H9 (cell line): Measurements from ENCODE around the gene INTS6. TPM values are rescaled to one million over a fixed set of nuclear protein-coding genes. Genes with fewer than 3 reads are reported as not detected.

Experiments used
- DNase-seq: peaks from one replicate; pipeline ENCODE4 v3.0.0-alpha.2; 2017
- H2AFZ ChIP-seq: one replicate; pipeline ENCODE4 v1.6.1; 2013; ENCODE audit warnings: mild to moderate bottlenecking, low read length, control low read depth, moderate library complexity
- H2AK5ac ChIP-seq: 2 replicates; pipeline ENCODE4 v1.6.1; 2013; ENCODE audit warnings: low read length, control low read depth, mixed read lengths; ENCODE audit not compliant: insufficient read length
- H2BK120ac ChIP-seq: one replicate; pipeline ENCODE4 v1.6.1; 2013; ENCODE audit warnings: low read depth, mild to moderate bottlenecking, low read length, control low read depth, inconsistent platforms; ENCODE audit not compliant: poor library complexity, severe bottlenecking
- H2BK12ac ChIP-seq: 2 replicates; pipeline ENCODE4 v1.6.1; 2013; ENCODE audit warnings: low read length, control low read depth, mixed read lengths, low read depth; ENCODE audit not compliant: insufficient read length
- H2BK15ac ChIP-seq: 2 replicates; pipeline ENCODE4 v1.6.1; 2013; ENCODE audit warnings: low read depth, low read length, control low read depth
- H2BK20ac ChIP-seq: one replicate; pipeline ENCODE4 v1.6.1; 2013; ENCODE audit warnings: low read depth, mild to moderate bottlenecking, low read length, control low read depth, inconsistent platforms; ENCODE audit not compliant: poor library complexity, severe bottlenecking
- H2BK5ac ChIP-seq: 2 replicates; pipeline ENCODE4 v1.6.1; 2013; ENCODE audit warnings: low read length, control low read depth, mixed read lengths; ENCODE audit not compliant: insufficient read length
- H3K14ac ChIP-seq: 2 replicates; pipeline ENCODE4 v1.6.1; 2013; ENCODE audit warnings: low read length, control low read depth; ENCODE audit not compliant: insufficient read depth
- H3K18ac ChIP-seq: 2 replicates; pipeline ENCODE4 v1.6.1; 2013; ENCODE audit warnings: low read depth, mild to moderate bottlenecking, mixed read lengths, low read length, control low read depth; ENCODE audit not compliant: insufficient read length
- H3K23ac ChIP-seq: 2 replicates; pipeline ENCODE4 v1.6.1; 2013; ENCODE audit warnings: low read length, control low read depth, mixed read lengths, low read depth; ENCODE audit not compliant: insufficient read length
- H3K23me2 ChIP-seq: 2 replicates; pipeline ENCODE4 v1.6.1; 2013; ENCODE audit warnings: low read depth, mild to moderate bottlenecking, mixed read lengths, low read length, control low read depth; ENCODE audit not compliant: insufficient read length, poor library complexity, severe bottlenecking
- H3K27ac ChIP-seq: 2 replicates; pipeline ENCODE4 v1.5.1; 2013; ENCODE audit warnings: low read length, control low read depth, mixed read lengths, low read depth; ENCODE audit not compliant: insufficient read length
- H3K27me3 ChIP-seq: 2 replicates; pipeline ENCODE4 v1.6.1; 2013; ENCODE audit warnings: low read length, control low read depth, inconsistent platforms; ENCODE audit not compliant: insufficient read depth
- H3K4ac ChIP-seq: 2 replicates; pipeline ENCODE4 v1.6.1; 2013; ENCODE audit warnings: low read depth, mild to moderate bottlenecking, control low read depth, inconsistent platforms, low read length, moderate library complexity
- H3K4me1 ChIP-seq: 2 replicates; pipeline ENCODE4 v1.6.1; 2013; ENCODE audit warnings: low read length, control low read depth, inconsistent platforms; ENCODE audit not compliant: insufficient read depth
- H3K4me2 ChIP-seq: 2 replicates; pipeline ENCODE4 v1.6.1; 2013; ENCODE audit warnings: low read length, control low read depth, mixed read lengths; ENCODE audit not compliant: insufficient read length, insufficient read depth
- H3K56ac ChIP-seq: 2 replicates; pipeline ENCODE4 v1.6.1; 2013; ENCODE audit warnings: low read depth, mild to moderate bottlenecking, mixed read lengths, low read length, control low read depth; ENCODE audit not compliant: insufficient read length
- H3K79me1 ChIP-seq: 2 replicates; pipeline ENCODE4 v1.6.1; 2013; ENCODE audit warnings: low read depth, mild to moderate bottlenecking, moderate library complexity, low read length, control low read depth, inconsistent platforms; ENCODE audit not compliant: insufficient read depth, poor library complexity, severe bottlenecking
- H3K79me2 ChIP-seq: 2 replicates; pipeline ENCODE4 v1.6.1; 2013; ENCODE audit warnings: low read length, control low read depth, inconsistent platforms; ENCODE audit not compliant: insufficient read depth
- H3K9ac ChIP-seq: 2 replicates; pipeline ENCODE4 v1.6.1; 2013; ENCODE audit warnings: low read length, control low read depth, mixed read lengths; ENCODE audit not compliant: insufficient read length; ENCODE audit errors: extremely low read depth
- H3K9me3 ChIP-seq: one replicate; pipeline ENCODE4 v1.6.1; 2013; ENCODE audit warnings: low read depth, low read length, inconsistent platforms; ENCODE audit not compliant: control insufficient read depth
- H3T11ph ChIP-seq: one replicate; pipeline ENCODE4 v1.6.1; 2013; ENCODE audit warnings: mild to moderate bottlenecking, low read length, control low read depth, inconsistent platforms
- H4K20me1 ChIP-seq: one replicate; pipeline ENCODE4 v1.6.1; 2013; ENCODE audit not compliant: control insufficient read depth, insufficient read length, insufficient read depth
- H4K5ac ChIP-seq: 2 replicates; pipeline ENCODE4 v1.6.1; 2013; ENCODE audit warnings: low read depth, mild to moderate bottlenecking, mixed read lengths, low read length, control low read depth; ENCODE audit not compliant: insufficient read length
- H4K8ac ChIP-seq: replicated peaks from 2 replicates; pipeline ENCODE4 v1.6.1; 2013; ENCODE audit warnings: low read length, control low read depth, mixed read lengths, low read depth; ENCODE audit not compliant: insufficient read length
- H4K91ac ChIP-seq: 2 replicates; pipeline ENCODE4 v1.6.1; 2013; ENCODE audit warnings: low read depth, mild to moderate bottlenecking, moderate library complexity, mixed read lengths, low read length, control low read depth; ENCODE audit not compliant: insufficient read length
- H3K27ac Mint-ChIP-seq, 3 experiments: 2 replicates in 2 of 3; 3 replicates in 1 of 3; pipeline ENCODE4 v1.8.0; 2020 to 2021; ENCODE audit warnings: mixed read lengths in 3 of 3, mild to moderate bottlenecking in 1 of 3, moderate library complexity in 1 of 3
- H3K27me3 Mint-ChIP-seq: 2 replicates; pipeline ENCODE4 v1.8.0; 2021; ENCODE audit warnings: low read depth, mild to moderate bottlenecking, moderate library complexity, mixed read lengths
- H3K36me3 Mint-ChIP-seq, 3 experiments: 2 replicates in 2 of 3; 3 replicates in 1 of 3; pipeline ENCODE4 v1.8.0; 2020 to 2021; ENCODE audit warnings: low read depth in 3 of 3, mixed read lengths in 3 of 3; ENCODE audit not compliant: insufficient read depth in 1 of 3
- H3K4me1 Mint-ChIP-seq, 2 experiments: 2 replicates each; pipeline ENCODE4 v1.8.0; 2020; ENCODE audit warnings: mixed read lengths in 2 of 2
- H3K4me3 Mint-ChIP-seq, 2 experiments: 2 replicates in 1 of 2; 3 replicates in 1 of 2; pipeline ENCODE4 v1.8.0; 2020 to 2021; ENCODE audit warnings: mild to moderate bottlenecking in 2 of 2, mixed read lengths in 2 of 2, moderate library complexity in 1 of 2
- H3K9me3 Mint-ChIP-seq, 2 experiments: 2 replicates in 1 of 2; 3 replicates in 1 of 2; pipeline ENCODE4 v1.8.0; 2020; ENCODE audit warnings: mild to moderate bottlenecking in 2 of 2, mixed read lengths in 2 of 2, moderate library complexity in 1 of 2
- WGBS: extraction: QIAGEN DNeasy Blood & Tissue Kit; methylation state at CpG from one replicate; pipeline ENCODE4 v1.1.7; 2013; ENCODE audit warnings: missing lambda C conversion rate, low lambda C conversion rate, mixed read lengths; ENCODE audit not compliant: insufficient read length; ENCODE audit errors: extremely low coverage; 5-methylcytosine and 5-hydroxymethylcytosine counted together
- total RNA-seq: library from RNA; stranded (reverse); gene quantifications from 2 replicates; pipeline ENCODE4 v1.2.1, GENCODE V29; 2021
- TF ChIP-seq, protein P1 (sequence below): fragments of 200-600 bp; sonication (generic); conservative IDR thresholded peaks from 3 replicates; pipeline ENCODE4 v1.8.0; 2021; ENCODE audit warnings: antibody characterized with exemption, mild to moderate bottlenecking

Gene INTS6
- total RNA-seq, 1 experiment from 2014 or later: 61.2 TPM

DNA sequence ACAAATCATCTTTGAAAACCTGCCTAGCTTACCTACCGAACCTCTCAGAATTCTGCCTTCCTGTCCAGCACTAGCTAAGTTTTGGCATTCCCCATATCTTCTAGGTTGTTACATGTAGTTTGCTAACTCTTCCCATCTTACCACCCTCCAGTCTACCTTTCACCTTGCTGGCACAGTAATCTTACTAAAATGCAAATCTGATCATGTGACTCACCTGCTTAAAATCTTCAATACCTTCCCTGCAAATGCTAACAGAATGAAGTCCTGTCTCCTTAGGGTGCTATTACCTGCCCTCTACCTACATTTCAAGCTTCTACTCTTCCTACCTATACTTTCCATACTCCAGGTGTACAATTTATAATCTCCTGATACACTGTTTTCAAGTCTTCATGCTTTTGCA, 30.4 kb downstream of the INTS6 start:
- Histone ChIP-seq H3T11ph (no peak overlapping the region), H3K4ac (no peak overlapping the region), H2BK5ac (no peak overlapping the region), H3K23ac (no peak overlapping the region), H4K20me1 (no peaks in the 10 kb centered on the region), H2BK12ac (no peak overlapping the region), H3K27me3 (no peaks in the 10 kb centered on the region), H3K27ac (no peak overlapping the region), H3K14ac (no peak overlapping the region), H3K56ac (no peak overlapping the region), H3K23me2 (no peaks in the 10 kb centered on the region), H2AFZ (no peak overlapping the region), H4K5ac (no peak overlapping the region), H2BK20ac (no peak overlapping the region), H4K91ac (no peak overlapping the region), H2AK5ac (no peak overlapping the region), H2BK120ac (no peak overlapping the region), H3K18ac (no peak overlapping the region), H2BK15ac (no peak overlapping the region), H3K9me3 (no peaks in the 10 kb centered on the region), H3K9ac (no peak overlapping the region), H3K79me1 (no peaks in the 10 kb centered on the region), H3K79me2 (peaks cover 9% of the 10 kb centered on the region; the same call in 1 of the 2 replicates), H4K8ac (no peak overlapping the region), H3K4me1 (peaks cover 8% of the 10 kb centered on the region), H3K4me2 (no peak overlapping the region)
- no peak for DNase-seq
- no CpG with 5 or more reads among the region's 1 CpG for WGBS
- Mint-ChIP-seq H3K4me1 (peaks cover 58 to 64% of the 10 kb centered on the region in 2 experiments), H3K9me3 (peaks cover 3 to 4% of the 10 kb centered on the region in 2 experiments; a peak in 4 of 5 replicates), H3K27ac (peak overlapping the region in 2 of 3 experiments; percentile 6 to 27; a peak in 4 of 7 replicates), H3K36me3 (peaks cover 20 to 39% (median 22%) of the 10 kb centered on the region in 3 experiments; a peak in 6 of 7 replicates), H3K27me3 (no peaks in the 10 kb centered on the region), H3K4me3 (no peak overlapping the region)
- TF ChIP-seq, protein P1, sequence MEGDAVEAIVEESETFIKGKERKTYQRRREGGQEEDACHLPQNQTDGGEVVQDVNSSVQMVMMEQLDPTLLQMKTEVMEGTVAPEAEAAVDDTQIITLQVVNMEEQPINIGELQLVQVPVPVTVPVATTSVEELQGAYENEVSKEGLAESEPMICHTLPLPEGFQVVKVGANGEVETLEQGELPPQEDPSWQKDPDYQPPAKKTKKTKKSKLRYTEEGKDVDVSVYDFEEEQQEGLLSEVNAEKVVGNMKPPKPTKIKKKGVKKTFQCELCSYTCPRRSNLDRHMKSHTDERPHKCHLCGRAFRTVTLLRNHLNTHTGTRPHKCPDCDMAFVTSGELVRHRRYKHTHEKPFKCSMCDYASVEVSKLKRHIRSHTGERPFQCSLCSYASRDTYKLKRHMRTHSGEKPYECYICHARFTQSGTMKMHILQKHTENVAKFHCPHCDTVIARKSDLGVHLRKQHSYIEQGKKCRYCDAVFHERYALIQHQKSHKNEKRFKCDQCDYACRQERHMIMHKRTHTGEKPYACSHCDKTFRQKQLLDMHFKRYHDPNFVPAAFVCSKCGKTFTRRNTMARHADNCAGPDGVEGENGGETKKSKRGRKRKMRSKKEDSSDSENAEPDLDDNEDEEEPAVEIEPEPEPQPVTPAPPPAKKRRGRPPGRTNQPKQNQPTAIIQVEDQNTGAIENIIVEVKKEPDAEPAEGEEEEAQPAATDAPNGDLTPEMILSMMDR: no peak
